PC-3 (cell line): ENCODE measurements around the gene FMNL2. TPM values are rescaled to one million over a fixed set of nuclear protein-coding genes. Genes with fewer than 3 reads are reported as not detected.
A peak's percentile ranks its signal among the peaks of the same experiment; 100 is the strongest.

Source experiments
- ATAC-seq: fragments of 200-7000 bp; cut with Tn5 transposase; 2 replicates; pipeline ENCODE4 v1.9.1; 2020; ENCODE audit warnings: mild to moderate bottlenecking, moderate library complexity
- BruUV-seq: library from RNA; stranded (reverse); fragments of 400-500 nt; replicated peaks from 2 replicates; lab custom pipeline; 2021; lab: Mats Ljungman, UMichigan
- CTCF ChIA-PET: fragments of 300-600 bp; sonication (Branson Sonifier 250); formaldehyde crosslinking; loops from one replicate; lab custom pipeline; 2022; ENCODE audit warnings: antibody characterized with exemption; lab: Charles Lee
- POLR2A ChIA-PET: fragments of 300-600 bp; sonication (Branson Sonifier 250); formaldehyde crosslinking; loops from one replicate; lab custom pipeline; 2022; ENCODE audit warnings: antibody characterized with exemption; ENCODE audit not compliant: unreplicated experiment; lab: Charles Lee
- DNase-seq: peaks from one replicate; pipeline ENCODE4 v3.0.0-alpha.2; 2015
- H2AFZ ChIP-seq: fragments of 300-600 bp; sonication (generic); 2 replicates; pipeline ENCODE4 v1.6.0; 2016; ENCODE audit warnings: antibody characterized with exemption, low read length
- H3F3A ChIP-seq: fragments of 300-600 bp; sonication (generic); one replicate; pipeline ENCODE4 v1.6.0; 2017; ENCODE audit warnings: antibody characterized with exemption, low read length, control low read depth, mild to moderate bottlenecking; ENCODE audit not compliant: unreplicated experiment
- H3K27ac ChIP-seq: fragments of 300-600 bp; sonication (generic); 2 replicates; pipeline ENCODE4 v1.5.1; 2016; ENCODE audit warnings: mild to moderate bottlenecking, low read length
- H3K27me3 ChIP-seq: fragments of 300-600 bp; sonication (generic); 2 replicates; pipeline ENCODE4 v1.6.1; 2016; ENCODE audit warnings: low read length, mixed read lengths
- H3K36me3 ChIP-seq: fragments of 300-600 bp; sonication (generic); 2 replicates; pipeline ENCODE4 v1.6.1; 2016; ENCODE audit warnings: low read depth, mixed run types, low read length, mixed read lengths
- H3K4me1 ChIP-seq: fragments of 300-600 bp; sonication (generic); 2 replicates; pipeline ENCODE4 v1.5.1; 2016; ENCODE audit warnings: low read length; ENCODE audit not compliant: insufficient read depth
- H3K4me2 ChIP-seq: fragments of 300-600 bp; sonication (generic); 2 replicates; pipeline ENCODE4 v1.6.0; 2016; ENCODE audit warnings: low read length
- H3K4me3 ChIP-seq: fragments of 300-600 bp; sonication (generic); 2 replicates; pipeline ENCODE4 v1.5.1; 2016; ENCODE audit warnings: mild to moderate bottlenecking, low read length, mixed read lengths
- H3K79me2 ChIP-seq: fragments of 300-600 bp; sonication (generic); 2 replicates; pipeline ENCODE4 v1.6.1; 2017; ENCODE audit warnings: low read length, mixed read lengths
- H3K9ac ChIP-seq: fragments of 300-600 bp; sonication (generic); 2 replicates; pipeline ENCODE4 v1.6.0; 2016; ENCODE audit warnings: mild to moderate bottlenecking, low read length
- H3K9me2 ChIP-seq: fragments of 300-600 bp; sonication (generic); replicated peaks from 2 replicates; pipeline ENCODE4 v1.6.1; 2016; ENCODE audit warnings: mixed run types, low read length, mixed read lengths
- H3K9me3 ChIP-seq: fragments of 300-600 bp; sonication (generic); 2 replicates; pipeline ENCODE4 v1.6.1; 2016; ENCODE audit warnings: low read length, mixed read lengths
- H4K20me1 ChIP-seq: fragments of 300-600 bp; sonication (generic); 2 replicates; pipeline ENCODE4 v1.6.1; 2016; ENCODE audit warnings: low read length, mixed read lengths
- CTCF ChIP-seq: fragments of 300-600 bp; sonication (generic); conservative IDR thresholded peaks from 2 replicates; pipeline ENCODE4 v1.5.1; 2017; ENCODE audit warnings: antibody characterized with exemption, low read depth, mild to moderate bottlenecking, low read length
- EZH2 ChIP-seq: fragments of 300-600 bp; sonication (generic); IDR thresholded peaks from one replicate; pipeline ENCODE4 v1.6.1; 2017; ENCODE audit warnings: antibody characterized with exemption, mild to moderate bottlenecking, low read length; ENCODE audit not compliant: unreplicated experiment
- EZH2phosphoT487 ChIP-seq: fragments of 300-600 bp; sonication (generic); IDR thresholded peaks from 2 replicates; pipeline ENCODE4 v1.6.1; 2018; ENCODE audit warnings: mild to moderate bottlenecking, antibody characterized with exemption, low read length, borderline replicate concordance
- intact Hi-C: fragments of 100-400 bp; cut with micrococcal nuclease; formaldehyde crosslinking; loops from 2 replicates; pipeline ENCODE4 v1.9.0; 2023
- total RNA-seq: library from RNA; depleted of rRNA; stranded (reverse); fragments of >200 nt; gene quantifications from 2 replicates; pipeline ENCODE4 v1.2.3, GENCODE V29; 2014

FMNL2 gene
- total RNA-seq, 1 experiment from 2014 or later: 15.8 TPM

GRCh38 chr2:152466041-152466440 lies 131.1 kb downstream of the FMNL2 start:
- H2AFZ ChIP-seq: no peak overlapping the region
- no peaks in the 10 kb centered on the region for H3F3A ChIP-seq
- no peaks in the 10 kb centered on the region for H3K36me3 ChIP-seq
- DNase-seq (peak; percentile 13), ATAC-seq (peak; percentile 44)
- H3K4me2 ChIP-seq: no peak overlapping the region
- TF ChIP-seq EZH2phosphoT487 (no peak), EZH2 (no peak)
- H3K79me2 ChIP-seq: peaks cover 42% of the 10 kb centered on the region
- no peak overlapping the region for H3K4me3 ChIP-seq
- no peaks in the 10 kb centered on the region for H4K20me1 ChIP-seq
- no peaks in the 10 kb centered on the region for H3K9me2 ChIP-seq
- peaks cover 29% of the 10 kb centered on the region for H3K4me1 ChIP-seq
- intact Hi-C loops: no loop called here
- H3K9me3 ChIP-seq: no peaks in the 10 kb centered on the region
- H3K9ac ChIP-seq: no peak overlapping the region
- POLR2A ChIA-PET: no interaction called here
- CTCF ChIA-PET: no interaction called here
- no TSS peak for BruUV-seq
- no peaks in the 10 kb centered on the region for H3K27me3 ChIP-seq
- H3K27ac ChIP-seq: no peak overlapping the region

- DNase-seq (peak; percentile 51), ATAC-seq (no peak)
- Histone ChIP-seq H3K4me3 (no peak overlapping the region), H3K9me2 (no peaks in the 10 kb centered on the region), H4K20me1 (0 out of 2 replicates have a peak, but pooled peaks cover 3% of the 10 kb centered on the region), H3K9ac (no peak overlapping the region), H3F3A (no peaks in the 10 kb centered on the region), H3K27me3 (no peaks in the 10 kb centered on the region), H3K36me3 (no peaks in the 10 kb centered on the region), H3K4me1 (peaks cover 31% of the 10 kb centered on the region), H3K27ac (no peak overlapping the region), H3K79me2 (peaks cover 52% of the 10 kb centered on the region), H3K4me2 (no peak overlapping the region), H3K9me3 (no peaks in the 10 kb centered on the region), H2AFZ (no peak overlapping the region)
- ChIA-PET POLR2A (no interaction called here), CTCF (no interaction called here)
- intact Hi-C loops: no loop called here
- no peak for TF ChIP-seq CTCF
- TF ChIP-seq EZH2: no peak
- TF ChIP-seq EZH2phosphoT487: no peak
- no TSS peak for BruUV-seq
These were observed 132.2 kb downstream of the FMNL2 start for GRCh38 chr2:152466980-152467676.

- POLR2A ChIA-PET: no interaction called here
- no TSS peak for BruUV-seq
These were observed 132.9 kb downstream of the FMNL2 start for GRCh38 chr2:152467677-152468410.

More at GRCh38 chr2:152467677-152468410, 132.9 kb downstream of the FMNL2 start:
- Histone ChIP-seq H3F3A (no peaks in the 10 kb centered on the region), H3K4me1 (peaks cover 38% of the 10 kb centered on the region), H2AFZ (no peak overlapping the region), H3K4me3 (no peak overlapping the region), H3K9me3 (no peaks in the 10 kb centered on the region), H3K27me3 (no peaks in the 10 kb centered on the region), H3K36me3 (no peaks in the 10 kb centered on the region), H3K27ac (no peak overlapping the region), H4K20me1 (peaks cover 10% of the 10 kb centered on the region), H3K9me2 (no peaks in the 10 kb centered on the region), H3K79me2 (peaks cover 60% of the 10 kb centered on the region), H3K9ac (no peak overlapping the region), H3K4me2 (no peak overlapping the region)
- no peak for DNase-seq
- intact Hi-C loops: no loop called here
- no peak for ATAC-seq
- CTCF ChIA-PET: no interaction called here
- TF ChIP-seq CTCF: no peak
- no peak for TF ChIP-seq EZH2
- TF ChIP-seq EZH2phosphoT487: no peak
